Measurements from ENCODE around the gene SEC14L1.

The SEC14L1 gene

GRCh38 chr17:77186141-77186604 lies 45.4 kb downstream of the SEC14L1 start:
- H3K27me3 ChIP-seq (ENCODE audit: insufficient read depth, poor library complexity, severe bottlenecking): no peaks in the 10 kb centered on the region
- no peak overlapping the region for H3K4me3 ChIP-seq (ENCODE audit: severe bottlenecking)
- no peaks in the 10 kb centered on the region for H3K9me3 ChIP-seq (ENCODE audit: severe bottlenecking)
- DNase-seq (ENCODE audit: low spot score) (no peak), ATAC-seq (ENCODE audit: low read depth) (no peak)
- H3K27ac ChIP-seq (ENCODE audit: poor library complexity, severe bottlenecking): no peak overlapping the region
- H3K4me1 ChIP-seq (ENCODE audit: insufficient read depth, poor library complexity, severe bottlenecking): peaks cover 17% of the 10 kb centered on the region
- no peak for TF ChIP-seq CTCF (IDR thresholded peaks at IDR 0.05; ENCODE audit: poor library complexity, severe bottlenecking)
- peaks cover 2% of the 10 kb centered on the region for H3K36me3 ChIP-seq (ENCODE audit: low read depth)

- Histone ChIP-seq H3K36me3 (ENCODE audit: low read depth) (peaks cover 17% of the 10 kb centered on the region), H3K9me3 (ENCODE audit: severe bottlenecking) (no peaks in the 10 kb centered on the region), H3K4me1 (ENCODE audit: insufficient read depth, poor library complexity, severe bottlenecking) (peaks cover 3% of the 10 kb centered on the region), H3K4me3 (ENCODE audit: severe bottlenecking) (no peak overlapping the region), H3K27ac (ENCODE audit: poor library complexity, severe bottlenecking) (no peak overlapping the region), H3K27me3 (ENCODE audit: insufficient read depth, poor library complexity, severe bottlenecking) (no peaks in the 10 kb centered on the region)
- TF ChIP-seq CTCF (IDR thresholded peaks at IDR 0.05; ENCODE audit: poor library complexity, severe bottlenecking): no peak
- no peak for ATAC-seq (ENCODE audit: low read depth)
- no peak for DNase-seq (ENCODE audit: low spot score)
Measured at GRCh38 chr17:77188084-77189066, 47.6 kb downstream of the SEC14L1 start.

- Histone ChIP-seq H3K27me3 (ENCODE audit: insufficient read depth, poor library complexity, severe bottlenecking) (no peaks in the 10 kb centered on the region), H3K27ac (ENCODE audit: poor library complexity, severe bottlenecking) (no peak overlapping the region), H3K9me3 (ENCODE audit: severe bottlenecking) (no peaks in the 10 kb centered on the region), H3K36me3 (ENCODE audit: low read depth) (peaks cover 23% of the 10 kb centered on the region), H3K4me3 (ENCODE audit: severe bottlenecking) (no peak overlapping the region), H3K4me1 (ENCODE audit: insufficient read depth, poor library complexity, severe bottlenecking) (peaks cover 2% of the 10 kb centered on the region)
- no peak for DNase-seq (ENCODE audit: low spot score)
- TF ChIP-seq CTCF (IDR thresholded peaks at IDR 0.05; ENCODE audit: poor library complexity, severe bottlenecking): no peak
- ATAC-seq (ENCODE audit: low read depth): no peak
Measured at GRCh38 chr17:77189148-77189547, 48.4 kb downstream of the SEC14L1 start.

- ATAC-seq (ENCODE audit: low read depth): no peak
- no peak for TF ChIP-seq CTCF (IDR thresholded peaks at IDR 0.05; ENCODE audit: poor library complexity, severe bottlenecking)
Measured at GRCh38 chr17:77190576-77190975, 49.8 kb downstream of the SEC14L1 start.

GRCh38 chr17:77191244-77191643 lies 50.5 kb downstream of the SEC14L1 start:
- Histone ChIP-seq H3K27me3 (ENCODE audit: insufficient read depth, poor library complexity, severe bottlenecking) (no peaks in the 10 kb centered on the region), H3K27ac (ENCODE audit: poor library complexity, severe bottlenecking) (no peak overlapping the region), H3K4me3 (ENCODE audit: severe bottlenecking) (no peak overlapping the region), H3K36me3 (ENCODE audit: low read depth) (peaks cover 44% of the 10 kb centered on the region), H3K4me1 (ENCODE audit: insufficient read depth, poor library complexity, severe bottlenecking) (no peaks in the 10 kb centered on the region), H3K9me3 (ENCODE audit: severe bottlenecking) (no peaks in the 10 kb centered on the region)
- ATAC-seq (ENCODE audit: low read depth): no peak
- no peak for TF ChIP-seq CTCF (IDR thresholded peaks at IDR 0.05; ENCODE audit: poor library complexity, severe bottlenecking)
- DNase-seq (ENCODE audit: low spot score): no peak

More at GRCh38 chr17:77190576-77190975, 49.8 kb downstream of the SEC14L1 start:
- no peak overlapping the region for H3K4me3 ChIP-seq (ENCODE audit: severe bottlenecking)
- no peaks in the 10 kb centered on the region for H3K27me3 ChIP-seq (ENCODE audit: insufficient read depth, poor library complexity, severe bottlenecking)
- peaks cover 38% of the 10 kb centered on the region for H3K36me3 ChIP-seq (ENCODE audit: low read depth)
- DNase-seq (ENCODE audit: low spot score): no peak
- no peak overlapping the region for H3K27ac ChIP-seq (ENCODE audit: poor library complexity, severe bottlenecking)
- H3K4me1 ChIP-seq (ENCODE audit: insufficient read depth, poor library complexity, severe bottlenecking): no peaks in the 10 kb centered on the region
- H3K9me3 ChIP-seq (ENCODE audit: severe bottlenecking): no peaks in the 10 kb centered on the region
